Transverse colon (tissue), 4 donors: ENCODE results near the gene FAM228A.

ENCODE experiments used
- POLR2A ChIP-seq: fragments of 450-650 bp; IDR thresholded peaks from one replicate; pipeline ENCODE4 v1.6.1; 2016; ENCODE audit warnings: antibody characterized with exemption, mild to moderate bottlenecking, moderate library complexity
- POLR2AphosphoS5 ChIP-seq, 3 donors: sonication (generic); formaldehyde crosslinking; IDR thresholded peaks; one replicate each; pipeline ENCODE4 v1.6.1; 2016; ENCODE audit warnings: antibody characterized with exemption in 3 of 3
- TF ChIP-seq, protein P1 (sequence below), 5 experiments: fragments of 200-600 bp in 3 of 5; fragments of 450-650 bp in 2 of 5; sonication (generic) in 3 of 5; IDR thresholded peaks; 1 replicate in 2 of 5; 2 replicates in 3 of 5; pipeline ENCODE4 v1.5.1; 2016 to 2017; ENCODE audit warnings: antibody characterized with exemption in 5 of 5, inconsistent platforms in 3 of 5, mild to moderate bottlenecking in 2 of 5, moderate library complexity in 1 of 5

DNA sequence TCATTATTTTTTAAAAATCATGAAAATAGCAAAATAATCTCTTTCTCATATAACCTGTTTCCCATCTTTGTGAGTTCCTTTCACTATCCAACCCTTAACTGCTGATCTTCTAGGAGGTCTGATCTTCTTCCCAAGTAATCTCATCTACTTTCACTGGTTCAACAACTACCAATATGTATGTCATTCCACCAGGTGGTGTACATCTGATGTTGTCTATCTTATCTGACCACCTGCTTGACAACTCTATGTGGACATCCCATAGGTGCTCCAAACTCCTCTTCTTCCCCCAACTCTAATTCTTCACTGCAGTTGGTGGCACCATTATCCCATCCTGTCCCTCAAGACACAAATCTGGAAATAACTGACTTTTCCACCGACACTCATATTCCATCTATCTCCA lies 62.5 kb downstream of the FAM228A start:
- TF ChIP-seq, protein P1, sequence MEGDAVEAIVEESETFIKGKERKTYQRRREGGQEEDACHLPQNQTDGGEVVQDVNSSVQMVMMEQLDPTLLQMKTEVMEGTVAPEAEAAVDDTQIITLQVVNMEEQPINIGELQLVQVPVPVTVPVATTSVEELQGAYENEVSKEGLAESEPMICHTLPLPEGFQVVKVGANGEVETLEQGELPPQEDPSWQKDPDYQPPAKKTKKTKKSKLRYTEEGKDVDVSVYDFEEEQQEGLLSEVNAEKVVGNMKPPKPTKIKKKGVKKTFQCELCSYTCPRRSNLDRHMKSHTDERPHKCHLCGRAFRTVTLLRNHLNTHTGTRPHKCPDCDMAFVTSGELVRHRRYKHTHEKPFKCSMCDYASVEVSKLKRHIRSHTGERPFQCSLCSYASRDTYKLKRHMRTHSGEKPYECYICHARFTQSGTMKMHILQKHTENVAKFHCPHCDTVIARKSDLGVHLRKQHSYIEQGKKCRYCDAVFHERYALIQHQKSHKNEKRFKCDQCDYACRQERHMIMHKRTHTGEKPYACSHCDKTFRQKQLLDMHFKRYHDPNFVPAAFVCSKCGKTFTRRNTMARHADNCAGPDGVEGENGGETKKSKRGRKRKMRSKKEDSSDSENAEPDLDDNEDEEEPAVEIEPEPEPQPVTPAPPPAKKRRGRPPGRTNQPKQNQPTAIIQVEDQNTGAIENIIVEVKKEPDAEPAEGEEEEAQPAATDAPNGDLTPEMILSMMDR (IDR thresholded peaks at IDR 0.05) = no peak
- no peak for TF ChIP-seq POLR2A
- no peak for TF ChIP-seq POLR2AphosphoS5 (IDR thresholded peaks at IDR 0.05)
